NCI-H526 treated with DMSO at 0.1 percent for 48 hours (cell line): ENCODE measurements around the gene SLC25A21.

ENCODE experiments used
- DNase-seq: peaks from one replicate; lab custom pipeline; 2025; lab: John Stamatoyannopoulos, UW

The SLC25A21 gene

GRCh38 chr14:36757734-36758601, 414.4 kb downstream of the SLC25A21 start:
- DNase-seq: no peak

GRCh38 chr14:36756226-36756625, 416.2 kb downstream of the SLC25A21 start:
- no peak for DNase-seq

GRCh38 chr14:36755756-36756155, 416.6 kb downstream of the SLC25A21 start:
- DNase-seq: no peak

GRCh38 chr14:36751920-36752319, 420.5 kb downstream of the SLC25A21 start:
- no peak for DNase-seq

- DNase-seq: no peak
Observed at GRCh38 chr14:36751106-36751505, 421.3 kb downstream of the SLC25A21 start.

- DNase-seq: no peak
Observed at GRCh38 chr14:36750244-36750643, 422.2 kb downstream of the SLC25A21 start.

GRCh38 chr14:36748610-36749213, 423.7 kb downstream of the SLC25A21 start:
- no peak for DNase-seq

- DNase-seq: no peak
Observed at GRCh38 chr14:36747411-36748184, 424.8 kb downstream of the SLC25A21 start.

GRCh38 chr14:36746872-36747271, 425.5 kb downstream of the SLC25A21 start:
- no peak for DNase-seq

- DNase-seq: no peak
Observed at GRCh38 chr14:36741858-36742257, 430.5 kb downstream of the SLC25A21 start.

GRCh38 chr14:36738269-36738668, 434.1 kb downstream of the SLC25A21 start:
- DNase-seq: no peak

GRCh38 chr14:36726128-36726527, 446.3 kb downstream of the SLC25A21 start:
- DNase-seq: no peak

- DNase-seq: no peak
Observed at GRCh38 chr14:36724162-36724561, 448.2 kb downstream of the SLC25A21 start.

- DNase-seq: no peak
Observed at GRCh38 chr14:36723530-36723929, 448.9 kb downstream of the SLC25A21 start.

- no peak for DNase-seq
Observed at GRCh38 chr14:36721877-36722276, 450.5 kb downstream of the SLC25A21 start.

- no peak for DNase-seq
Observed at GRCh38 chr14:36720657-36721056, 451.7 kb downstream of the SLC25A21 start.

GRCh38 chr14:36719823-36720222, 452.6 kb downstream of the SLC25A21 start:
- no peak for DNase-seq

GRCh38 chr14:36718216-36718615, 454.2 kb downstream of the SLC25A21 start:
- no peak for DNase-seq

- no peak for DNase-seq
Observed at GRCh38 chr14:36717363-36717762, 455.0 kb downstream of the SLC25A21 start.

- no peak for DNase-seq
Observed at GRCh38 chr14:36716614-36717184, 455.7 kb downstream of the SLC25A21 start.

- DNase-seq: no peak
Observed at GRCh38 chr14:36713960-36714703, 458.3 kb downstream of the SLC25A21 start.

- DNase-seq: no peak
Observed at GRCh38 chr14:36707570-36707969, 464.8 kb downstream of the SLC25A21 start.
